ENCODE results near the gene C5.

DNA sequence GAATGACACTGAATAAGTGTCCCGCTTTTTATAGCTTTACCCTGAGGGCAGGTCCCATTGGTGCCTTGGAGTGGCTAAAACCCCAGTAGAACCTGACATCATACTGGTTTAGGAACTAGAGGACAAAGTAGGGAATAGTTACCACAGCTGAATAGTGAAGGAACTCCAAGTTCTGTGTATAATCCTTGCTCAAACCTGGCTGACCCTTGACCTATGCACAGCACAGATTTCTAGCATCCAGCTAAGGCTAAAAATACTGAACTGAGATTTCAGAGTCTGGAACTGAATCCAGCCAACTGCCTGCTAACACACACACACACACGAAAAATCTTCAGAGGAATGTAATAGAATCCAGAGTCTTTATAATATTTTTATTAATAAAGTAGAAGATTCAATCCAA lies 50.8 kb downstream of the C5 start:
- no peak for TF ChIP-seq POLR2AphosphoS5 (IDR thresholded peaks at IDR 0.05)
- no peak for TF ChIP-seq CTCF (IDR thresholded peaks at IDR 0.05)
- no peak for TF ChIP-seq POLR2A (IDR thresholded peaks at IDR 0.05; ENCODE audit: low read depth)
